ENCODE measurements around the gene IQGAP3. TPM values are rescaled to one million over a fixed set of nuclear protein-coding genes. Genes with fewer than 3 reads are reported as not detected.

The IQGAP3 gene
- total and polyA plus RNA-seq, 2 of the 4 experiments (the other 2 are of a cell fraction): 12.5 to 13.6 TPM

- H3K4me2 ChIP-seq (ENCODE audit: low read depth, low read length): no peak overlapping the region
- H3K9ac ChIP-seq (ENCODE audit: low read depth, low read length): no peak overlapping the region
- no peak overlapping the region; the same call in 1 of the 2 replicates for H3K23ac ChIP-seq (ENCODE audit: low read depth, low read length)
- no peaks in the 10 kb centered on the region for H3K27me3 ChIP-seq (ENCODE audit: control insufficient read depth, insufficient read depth, low read length)
- no peak for TF ChIP-seq BHLHE40 (IDR thresholded peaks at IDR 0.05; ENCODE audit: low read depth, low read length)
- TF ChIP-seq SMC3 (IDR thresholded peaks at IDR 0.05; ENCODE audit: low read depth, low read length): no peak
- TF ChIP-seq, protein P1, sequence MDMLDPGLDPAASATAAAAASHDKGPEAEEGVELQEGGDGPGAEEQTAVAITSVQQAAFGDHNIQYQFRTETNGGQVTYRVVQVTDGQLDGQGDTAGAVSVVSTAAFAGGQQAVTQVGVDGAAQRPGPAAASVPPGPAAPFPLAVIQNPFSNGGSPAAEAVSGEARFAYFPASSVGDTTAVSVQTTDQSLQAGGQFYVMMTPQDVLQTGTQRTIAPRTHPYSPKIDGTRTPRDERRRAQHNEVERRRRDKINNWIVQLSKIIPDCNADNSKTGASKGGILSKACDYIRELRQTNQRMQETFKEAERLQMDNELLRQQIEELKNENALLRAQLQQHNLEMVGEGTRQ (IDR thresholded peaks at IDR 0.05; ENCODE audit: low read depth, low read length): no peak
- TF ChIP-seq, protein P2, sequence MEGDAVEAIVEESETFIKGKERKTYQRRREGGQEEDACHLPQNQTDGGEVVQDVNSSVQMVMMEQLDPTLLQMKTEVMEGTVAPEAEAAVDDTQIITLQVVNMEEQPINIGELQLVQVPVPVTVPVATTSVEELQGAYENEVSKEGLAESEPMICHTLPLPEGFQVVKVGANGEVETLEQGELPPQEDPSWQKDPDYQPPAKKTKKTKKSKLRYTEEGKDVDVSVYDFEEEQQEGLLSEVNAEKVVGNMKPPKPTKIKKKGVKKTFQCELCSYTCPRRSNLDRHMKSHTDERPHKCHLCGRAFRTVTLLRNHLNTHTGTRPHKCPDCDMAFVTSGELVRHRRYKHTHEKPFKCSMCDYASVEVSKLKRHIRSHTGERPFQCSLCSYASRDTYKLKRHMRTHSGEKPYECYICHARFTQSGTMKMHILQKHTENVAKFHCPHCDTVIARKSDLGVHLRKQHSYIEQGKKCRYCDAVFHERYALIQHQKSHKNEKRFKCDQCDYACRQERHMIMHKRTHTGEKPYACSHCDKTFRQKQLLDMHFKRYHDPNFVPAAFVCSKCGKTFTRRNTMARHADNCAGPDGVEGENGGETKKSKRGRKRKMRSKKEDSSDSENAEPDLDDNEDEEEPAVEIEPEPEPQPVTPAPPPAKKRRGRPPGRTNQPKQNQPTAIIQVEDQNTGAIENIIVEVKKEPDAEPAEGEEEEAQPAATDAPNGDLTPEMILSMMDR (conservative IDR thresholded peaks at IDR 0.05; ENCODE audit: low read depth, low read length): no peak
- TF ChIP-seq, protein P3, sequence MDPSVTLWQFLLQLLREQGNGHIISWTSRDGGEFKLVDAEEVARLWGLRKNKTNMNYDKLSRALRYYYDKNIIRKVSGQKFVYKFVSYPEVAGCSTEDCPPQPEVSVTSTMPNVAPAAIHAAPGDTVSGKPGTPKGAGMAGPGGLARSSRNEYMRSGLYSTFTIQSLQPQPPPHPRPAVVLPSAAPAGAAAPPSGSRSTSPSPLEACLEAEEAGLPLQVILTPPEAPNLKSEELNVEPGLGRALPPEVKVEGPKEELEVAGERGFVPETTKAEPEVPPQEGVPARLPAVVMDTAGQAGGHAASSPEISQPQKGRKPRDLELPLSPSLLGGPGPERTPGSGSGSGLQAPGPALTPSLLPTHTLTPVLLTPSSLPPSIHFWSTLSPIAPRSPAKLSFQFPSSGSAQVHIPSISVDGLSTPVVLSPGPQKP (IDR thresholded peaks at IDR 0.05; ENCODE audit: borderline replicate concordance, low read depth, low read length): no peak
- no peak for TF ChIP-seq RAD21 (IDR thresholded peaks at IDR 0.05; ENCODE audit: low read length)
- no peak for TF ChIP-seq NFE2L2 (IDR thresholded peaks at IDR 0.05; ENCODE audit: low read depth, low read length)
- TF ChIP-seq MXI1 (IDR thresholded peaks at IDR 0.05; ENCODE audit: borderline replicate concordance, low read depth, low read length): no peak
- TF ChIP-seq RCOR1 (IDR thresholded peaks at IDR 0.05; ENCODE audit: insufficient replicate concordance, low read length): no peak
- TF ChIP-seq RFX5 (IDR thresholded peaks at IDR 0.05; ENCODE audit: low read depth, low read length): no peak
- TF ChIP-seq CHD1 (IDR thresholded peaks at IDR 0.05; ENCODE audit: low read depth, low read length): no peak
- TF ChIP-seq CEBPB (IDR thresholded peaks at IDR 0.05; ENCODE audit: low read depth, low read length): no peak
- no peak overlapping the region for H3K27ac ChIP-seq (ENCODE audit: insufficient read depth, low read length)
- peaks cover 8% of the 10 kb centered on the region for H3K9me1 ChIP-seq (ENCODE audit: insufficient read depth, low read length)
- H2BK15ac ChIP-seq (ENCODE audit: low read depth, low read length): no peak overlapping the region
- H3K36me3 ChIP-seq (ENCODE audit: control insufficient read depth, insufficient read depth, low read length): peaks cover 8% of the 10 kb centered on the region
- no peak overlapping the region for H2AK9ac ChIP-seq (replicated peaks; ENCODE audit: low read depth, low read length, poor library complexity)
- WGBS, 2 experiments (ENCODE audit: extremely low coverage in 2 of 2, insufficient read length in 1 of 2): 80% methylated on average over 2 of the region's 6 CpGs; no CpG with 5 or more reads in 1 of the 2 experiments
- no peak overlapping the region for H3K18ac ChIP-seq (ENCODE audit: low read depth, low read length)
- H3K14ac ChIP-seq (replicated peaks; ENCODE audit: low read depth, low read length): no peak overlapping the region
- no peak overlapping the region for H2BK20ac ChIP-seq (ENCODE audit: low read depth, low read length)
- ChIA-PET CTCF (no interaction called here), POLR2A (ENCODE audit: unreplicated experiment) (no interaction called here)
- H3K4me3 ChIP-seq (ENCODE audit: insufficient read depth, low read depth, low read length): no peak overlapping the region
- intact Hi-C loops (cut with micrococcal nuclease): no loop called here
- ATAC-seq (ENCODE audit: low read depth) (no peak), DNase-seq (no peak)
- H4K5ac ChIP-seq (ENCODE audit: low read depth, low read length): no peak overlapping the region
- no peaks in the 10 kb centered on the region for H4K20me1 ChIP-seq (ENCODE audit: insufficient read depth, low read length)
- no TSS peak for BruUV-seq (replicated peaks)
- no peak overlapping the region for H3K56ac ChIP-seq (ENCODE audit: extremely low read depth, insufficient read depth, low read length)
- dilution Hi-C loops (cut with HindIII; ENCODE audit: low sequenced_read_pairs, unreplicated experiment): no loop called here
- no peak overlapping the region for H4K91ac ChIP-seq (ENCODE audit: insufficient read depth, low read depth, low read length)
- in situ Hi-C loops (cut with MboI; ENCODE audit: low sequenced_read_pairs): no loop called here
- no peak overlapping the region for H2AFZ ChIP-seq (replicated peaks; ENCODE audit: low read length, poor library complexity)
- no peaks in the 10 kb centered on the region for H3K9me3 ChIP-seq (ENCODE audit: control insufficient read depth, insufficient read depth, low read length)
- H3K4ac ChIP-seq (ENCODE audit: low read depth, low read length): no peak overlapping the region
- no peak overlapping the region for H2AK5ac ChIP-seq (ENCODE audit: low read depth, low read length)
- H2BK5ac ChIP-seq (ENCODE audit: low read depth, low read length, poor library complexity, severe bottlenecking): no peak overlapping the region
- no peak overlapping the region for H2BK120ac ChIP-seq (ENCODE audit: low read depth, low read length)
- no peaks in the 10 kb centered on the region for H3K4me1 ChIP-seq (ENCODE audit: control insufficient read depth, insufficient read depth, low read length)
- peaks cover 0 to 22% of the 10 kb centered on the region in 2 experiments; a peak in 2 of 4 replicates for H3K79me1 ChIP-seq (ENCODE audit: low read depth in 1 of 2, low read length in 2 of 2)
- no peak overlapping the region for H4K8ac ChIP-seq (ENCODE audit: low read depth in 2 of 2, low read length in 2 of 2)
Measured at GRCh38 chr1:156553860-156554485, 18.4 kb downstream of the IQGAP3 start.
